GM13977 (cell line): Measurements from ENCODE around the gene TMEM139.

Source experiments
- DNase-seq: peaks from one replicate; pipeline ENCODE4 v3.0.0; 2012; ENCODE audit warnings: low spot score
- CTCF ChIP-seq: IDR thresholded peaks from 2 replicates; pipeline ENCODE4 v1.5.1; 2012; ENCODE audit warnings: mild to moderate bottlenecking, control low read depth; ENCODE audit not compliant: insufficient read depth; ENCODE audit errors: extremely low read depth, missing control alignments
- in situ Hi-C: fragments of 300-500 bp; cut with MboI; formaldehyde crosslinking; loops from one replicate; pipeline ENCODE4 v1.12.0; 2022; ENCODE audit warnings: low sequenced_read_pairs, low pct_unique_long_range_greater_than_20kb, mixed read lengths, inconsistent platforms; ENCODE audit not compliant: unreplicated experiment

TMEM139 gene

GRCh38 chr7:143334244-143334643 lies 49.5 kb downstream of the TMEM139 start:
- no peak for DNase-seq
- in situ Hi-C loops = no loop called here
- no peak for TF ChIP-seq CTCF

GRCh38 chr7:143337216-143337615 lies 52.5 kb downstream of the TMEM139 start:
- in situ Hi-C loops = no loop called here
- no peak for DNase-seq
- no peak for TF ChIP-seq CTCF
